HEK293 (cell line): ENCODE measurements around the gene ARMH3.

Source experiments
- CTCF ChIA-PET: fragments of 350-600 bp; formaldehyde crosslinking; extraction: SDS; loops from one replicate; lab custom pipeline; 2021; ENCODE audit warnings: antibody characterized with exemption; lab: Yijun Ruan, JAX
- POLR2A ChIA-PET: fragments of 300-600 bp; formaldehyde crosslinking; extraction: SDS; loops from one replicate; lab custom pipeline; 2020; ENCODE audit warnings: antibody characterized with exemption, inconsistent platforms; lab: Yijun Ruan, JAX
- H3K27ac ChIP-seq: fragments of 200-500 bp; sonication (Bioruptor generic); 2 replicates; pipeline ENCODE4 v1.5.1; 2014; ENCODE audit warnings: low read depth, low read length, control low read depth, inconsistent platforms; ENCODE audit errors: extremely low read depth
- H3K36me3 ChIP-seq, 2 experiments: fragments of 200-500 bp in 1 of 2; sonication (Bioruptor generic) in 1 of 2; 1 replicate in 1 of 2; 2 replicates in 1 of 2; pipeline ENCODE4 v1.5.1; 2014 to 2017; ENCODE audit warnings: inconsistent platforms in 2 of 2, low read length in 2 of 2; ENCODE audit not compliant: control insufficient read depth in 2 of 2, insufficient read depth in 1 of 2
- H3K4me1 ChIP-seq: fragments of 200-500 bp; sonication (Bioruptor generic); 2 replicates; pipeline ENCODE4 v1.5.1; 2014; ENCODE audit warnings: mild to moderate bottlenecking, low read length, inconsistent platforms; ENCODE audit not compliant: control insufficient read depth, insufficient read depth
- H3K4me3 ChIP-seq: 2 replicates; pipeline ENCODE4 v1.5.1; 2011; ENCODE audit warnings: low read depth, mild to moderate bottlenecking, control low read depth, low read length, moderate library complexity
- H3K9me3 ChIP-seq: fragments of 200-500 bp; sonication (Bioruptor generic); 2 replicates; pipeline ENCODE4 v1.5.1; 2014; ENCODE audit warnings: low read depth, low read length, inconsistent platforms; ENCODE audit not compliant: control insufficient read depth, insufficient read depth
- KLF16 ChIP-seq: fragments of 450-650 bp; formaldehyde crosslinking; IDR thresholded peaks from 2 replicates; pipeline ENCODE4 v1.5.1; 2017; ENCODE audit warnings: missing biosample characterization, missing genetic modification characterization
- SP7 ChIP-seq: fragments of 450-650 bp; formaldehyde crosslinking; IDR thresholded peaks from 2 replicates; pipeline ENCODE4 v1.5.1; 2016; ENCODE audit warnings: missing biosample characterization, missing genetic modification characterization
- ZBTB21 ChIP-seq: fragments of 450-650 bp; formaldehyde crosslinking; IDR thresholded peaks from 2 replicates; pipeline ENCODE4 v1.5.1; 2017; ENCODE audit warnings: missing biosample characterization, missing genetic modification characterization
- ZBTB8A ChIP-seq: fragments of 450-650 bp; formaldehyde crosslinking; IDR thresholded peaks from 2 replicates; pipeline ENCODE4 v1.5.1; 2016; ENCODE audit warnings: missing biosample characterization, missing genetic modification characterization
- ZNF121 ChIP-seq: fragments of 450-650 bp; formaldehyde crosslinking; IDR thresholded peaks from 2 replicates; pipeline ENCODE4 v1.5.1; 2016; ENCODE audit warnings: missing biosample characterization, missing genetic modification characterization
- ZNF248 ChIP-seq: fragments of 450-650 bp; formaldehyde crosslinking; IDR thresholded peaks from 2 replicates; pipeline ENCODE4 v1.5.1; 2017; ENCODE audit warnings: missing biosample characterization, missing genetic modification characterization
- ZNF274 ChIP-seq, 2 experiments: fragments of 200-500 bp in 1 of 2; fragments of 450-650 bp in 1 of 2; sonication (Bioruptor generic) in 1 of 2; formaldehyde crosslinking in 1 of 2; IDR thresholded peaks; 2 replicates each; pipeline versions ENCODE4 v1.5.1 to v1.6.1; 2014 to 2016; ENCODE audit warnings: borderline replicate concordance in 1 of 2, inconsistent platforms in 1 of 2, low read length in 1 of 2, missing biosample characterization in 1 of 2, missing genetic modification characterization in 1 of 2
- ZNF302 ChIP-seq: fragments of 450-650 bp; formaldehyde crosslinking; IDR thresholded peaks from 2 replicates; pipeline ENCODE4 v1.5.1; 2016; ENCODE audit warnings: missing biosample characterization, missing genetic modification characterization, low read depth
- ZNF350 ChIP-seq: fragments of 450-650 bp; formaldehyde crosslinking; IDR thresholded peaks from 2 replicates; pipeline ENCODE4 v1.5.0; 2017; ENCODE audit warnings: missing biosample characterization, mild to moderate bottlenecking, missing genetic modification characterization
- ZNF48 ChIP-seq: fragments of 450-650 bp; formaldehyde crosslinking; IDR thresholded peaks from 2 replicates; pipeline ENCODE4 v1.5.1; 2016; ENCODE audit warnings: missing biosample characterization, missing genetic modification characterization
- ZNF558 ChIP-seq: fragments of 450-650 bp; formaldehyde crosslinking; IDR thresholded peaks from 2 replicates; pipeline ENCODE4 v1.5.1; 2016; ENCODE audit warnings: missing biosample characterization, missing genetic modification characterization
- ZNF621 ChIP-seq: fragments of 450-650 bp; formaldehyde crosslinking; IDR thresholded peaks from 2 replicates; pipeline ENCODE4 v1.5.1; 2017; ENCODE audit warnings: missing biosample characterization, missing genetic modification characterization
- ZNF785 ChIP-seq: fragments of 450-650 bp; formaldehyde crosslinking; IDR thresholded peaks from 2 replicates; pipeline ENCODE4 v1.5.1; 2016; ENCODE audit warnings: missing biosample characterization, missing genetic modification characterization
- TF ChIP-seq, protein P1 (sequence below): fragments of 450-650 bp; formaldehyde crosslinking; IDR thresholded peaks from 2 replicates; pipeline ENCODE4 v1.5.1; 2016; ENCODE audit warnings: missing biosample characterization, missing genetic modification characterization
- TF ChIP-seq, protein P2 (sequence below): fragments of 450-650 bp; formaldehyde crosslinking; IDR thresholded peaks from 2 replicates; pipeline ENCODE4 v1.5.1; 2017; ENCODE audit warnings: missing biosample characterization, missing genetic modification characterization
- TF ChIP-seq, protein P3 (sequence below): fragments of 450-650 bp; formaldehyde crosslinking; IDR thresholded peaks from 2 replicates; pipeline ENCODE4 v1.5.1; 2017; ENCODE audit warnings: missing biosample characterization, missing genetic modification characterization
- TF ChIP-seq, protein P4 (sequence below): IDR thresholded peaks from 2 replicates; pipeline ENCODE4 v1.6.1; 2011; ENCODE audit warnings: mild to moderate bottlenecking, low read depth, low read length, borderline replicate concordance

ARMH3 gene

DNA sequence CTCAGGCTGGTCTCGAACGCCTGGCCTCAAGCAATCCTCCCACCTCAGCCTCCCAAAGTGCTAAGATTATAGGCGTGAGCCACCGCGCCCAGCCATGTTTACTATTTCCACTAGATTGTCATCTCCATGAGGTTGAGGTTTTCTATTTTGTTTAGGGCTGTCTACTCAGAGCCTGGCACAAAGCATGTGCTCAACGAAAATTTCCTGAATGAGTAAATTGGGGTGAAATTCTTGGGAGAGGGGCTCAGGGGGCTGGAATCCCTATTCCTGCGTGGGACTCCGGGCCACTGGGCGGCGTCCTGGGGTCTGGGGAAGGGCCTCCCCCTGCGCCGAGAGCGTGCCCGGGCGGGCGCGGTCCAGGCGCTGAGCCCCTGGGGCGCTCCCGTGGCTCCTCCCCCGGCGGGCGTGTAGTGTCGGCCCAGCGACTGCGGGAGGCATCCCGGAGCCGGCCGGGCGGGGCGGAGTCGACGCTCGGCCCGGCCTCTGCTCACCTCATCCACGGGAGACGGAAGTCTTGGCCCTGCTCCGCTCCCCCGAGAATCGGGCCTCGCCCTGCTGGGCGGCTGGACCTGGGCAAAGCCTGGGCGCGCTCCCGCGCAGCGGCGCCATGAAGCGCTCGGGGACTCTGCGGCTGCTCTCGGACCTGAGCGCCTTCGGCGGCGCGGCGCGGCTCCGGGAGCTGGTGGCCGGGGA is 9.0 kb upstream of the ARMH3 start, which contains the start of gene HPS6 (continued):
- TF ChIP-seq ZNF558 (no peak), ZBTB21 (peak; percentile 28; the same call in 1 of the 2 replicates), ZNF121 (no peak)
- TF ChIP-seq, protein P1, sequence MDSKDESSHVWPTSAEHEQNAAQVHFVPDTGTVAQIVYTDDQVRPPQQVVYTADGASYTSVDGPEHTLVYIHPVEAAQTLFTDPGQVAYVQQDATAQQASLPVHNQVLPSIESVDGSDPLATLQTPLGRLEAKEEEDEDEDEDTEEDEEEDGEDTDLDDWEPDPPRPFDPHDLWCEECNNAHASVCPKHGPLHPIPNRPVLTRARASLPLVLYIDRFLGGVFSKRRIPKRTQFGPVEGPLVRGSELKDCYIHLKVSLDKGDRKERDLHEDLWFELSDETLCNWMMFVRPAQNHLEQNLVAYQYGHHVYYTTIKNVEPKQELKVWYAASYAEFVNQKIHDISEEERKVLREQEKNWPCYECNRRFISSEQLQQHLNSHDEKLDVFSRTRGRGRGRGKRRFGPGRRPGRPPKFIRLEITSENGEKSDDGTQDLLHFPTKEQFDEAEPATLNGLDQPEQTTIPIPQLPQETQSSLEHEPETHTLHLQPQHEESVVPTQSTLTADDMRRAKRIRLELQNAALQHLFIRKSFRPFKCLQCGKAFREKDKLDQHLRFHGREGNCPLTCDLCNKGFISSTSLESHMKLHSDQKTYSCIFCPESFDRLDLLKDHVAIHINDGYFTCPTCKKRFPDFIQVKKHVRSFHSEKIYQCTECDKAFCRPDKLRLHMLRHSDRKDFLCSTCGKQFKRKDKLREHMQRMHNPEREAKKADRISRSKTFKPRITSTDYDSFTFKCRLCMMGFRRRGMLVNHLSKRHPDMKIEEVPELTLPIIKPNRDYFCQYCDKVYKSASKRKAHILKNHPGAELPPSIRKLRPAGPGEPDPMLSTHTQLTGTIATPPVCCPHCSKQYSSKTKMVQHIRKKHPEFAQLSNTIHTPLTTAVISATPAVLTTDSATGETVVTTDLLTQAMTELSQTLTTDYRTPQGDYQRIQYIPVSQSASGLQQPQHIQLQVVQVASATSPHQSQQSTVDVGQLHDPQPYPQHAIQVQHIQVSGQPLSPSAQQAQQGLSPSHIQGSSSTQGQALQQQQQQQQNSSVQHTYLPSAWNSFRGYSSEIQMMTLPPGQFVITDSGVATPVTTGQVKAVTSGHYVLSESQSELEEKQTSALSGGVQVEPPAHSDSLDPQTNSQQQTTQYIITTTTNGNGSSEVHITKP (tag by site-specific recombination): peak; percentile 11

DNA sequence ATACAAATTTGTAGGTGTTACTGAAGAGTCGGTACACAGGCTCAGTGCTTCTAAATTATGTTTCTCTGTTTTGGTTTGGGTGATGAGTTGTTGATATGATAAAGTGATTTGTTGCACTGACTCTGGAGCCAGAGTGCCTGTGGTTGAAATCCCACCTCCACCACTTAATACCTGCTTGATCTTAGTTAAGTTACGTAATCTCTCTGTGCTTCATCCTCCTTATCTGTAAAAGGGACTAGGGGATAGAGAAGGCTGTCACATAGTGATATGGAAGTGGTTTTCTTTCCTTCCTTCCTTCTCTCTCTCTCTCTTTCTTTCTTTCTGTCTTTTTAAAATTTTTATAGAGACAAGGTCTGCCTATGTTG is 8.5 kb upstream of the ARMH3 start:
- CTCF ChIA-PET: no interaction called here
- TF ChIP-seq ZNF302 (tag by site-specific recombination) (no peak), ZBTB8A (tag by site-specific recombination) (no peak), SP7 (no peak), KLF16 (tag by site-specific recombination) (no peak), ZNF785 (no peak), ZNF621 (tag by site-specific recombination) (no peak), ZNF274 (IDR thresholded peaks at IDR 0.05; ENCODE audit: low read length) (no peak), ZNF274 (tag by site-specific recombination; IDR thresholded peaks at IDR 0.05; ENCODE audit: borderline replicate concordance) (no peak), ZNF248 (tag by site-specific recombination) (no peak), ZNF48 (tag by site-specific recombination) (no peak), ZNF350 (tag by site-specific recombination) (no peak)
- TF ChIP-seq, protein P2, sequence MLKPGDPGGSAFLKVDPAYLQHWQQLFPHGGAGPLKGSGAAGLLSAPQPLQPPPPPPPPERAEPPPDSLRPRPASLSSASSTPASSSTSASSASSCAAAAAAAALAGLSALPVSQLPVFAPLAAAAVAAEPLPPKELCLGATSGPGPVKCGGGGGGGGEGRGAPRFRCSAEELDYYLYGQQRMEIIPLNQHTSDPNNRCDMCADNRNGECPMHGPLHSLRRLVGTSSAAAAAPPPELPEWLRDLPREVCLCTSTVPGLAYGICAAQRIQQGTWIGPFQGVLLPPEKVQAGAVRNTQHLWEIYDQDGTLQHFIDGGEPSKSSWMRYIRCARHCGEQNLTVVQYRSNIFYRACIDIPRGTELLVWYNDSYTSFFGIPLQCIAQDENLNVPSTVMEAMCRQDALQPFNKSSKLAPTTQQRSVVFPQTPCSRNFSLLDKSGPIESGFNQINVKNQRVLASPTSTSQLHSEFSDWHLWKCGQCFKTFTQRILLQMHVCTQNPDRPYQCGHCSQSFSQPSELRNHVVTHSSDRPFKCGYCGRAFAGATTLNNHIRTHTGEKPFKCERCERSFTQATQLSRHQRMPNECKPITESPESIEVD (tag by site-specific recombination): no peak
- TF ChIP-seq, protein P3, sequence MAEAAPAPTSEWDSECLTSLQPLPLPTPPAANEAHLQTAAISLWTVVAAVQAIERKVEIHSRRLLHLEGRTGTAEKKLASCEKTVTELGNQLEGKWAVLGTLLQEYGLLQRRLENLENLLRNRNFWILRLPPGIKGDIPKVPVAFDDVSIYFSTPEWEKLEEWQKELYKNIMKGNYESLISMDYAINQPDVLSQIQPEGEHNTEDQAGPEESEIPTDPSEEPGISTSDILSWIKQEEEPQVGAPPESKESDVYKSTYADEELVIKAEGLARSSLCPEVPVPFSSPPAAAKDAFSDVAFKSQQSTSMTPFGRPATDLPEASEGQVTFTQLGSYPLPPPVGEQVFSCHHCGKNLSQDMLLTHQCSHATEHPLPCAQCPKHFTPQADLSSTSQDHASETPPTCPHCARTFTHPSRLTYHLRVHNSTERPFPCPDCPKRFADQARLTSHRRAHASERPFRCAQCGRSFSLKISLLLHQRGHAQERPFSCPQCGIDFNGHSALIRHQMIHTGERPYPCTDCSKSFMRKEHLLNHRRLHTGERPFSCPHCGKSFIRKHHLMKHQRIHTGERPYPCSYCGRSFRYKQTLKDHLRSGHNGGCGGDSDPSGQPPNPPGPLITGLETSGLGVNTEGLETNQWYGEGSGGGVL: no peak
- TF ChIP-seq, protein P4, sequence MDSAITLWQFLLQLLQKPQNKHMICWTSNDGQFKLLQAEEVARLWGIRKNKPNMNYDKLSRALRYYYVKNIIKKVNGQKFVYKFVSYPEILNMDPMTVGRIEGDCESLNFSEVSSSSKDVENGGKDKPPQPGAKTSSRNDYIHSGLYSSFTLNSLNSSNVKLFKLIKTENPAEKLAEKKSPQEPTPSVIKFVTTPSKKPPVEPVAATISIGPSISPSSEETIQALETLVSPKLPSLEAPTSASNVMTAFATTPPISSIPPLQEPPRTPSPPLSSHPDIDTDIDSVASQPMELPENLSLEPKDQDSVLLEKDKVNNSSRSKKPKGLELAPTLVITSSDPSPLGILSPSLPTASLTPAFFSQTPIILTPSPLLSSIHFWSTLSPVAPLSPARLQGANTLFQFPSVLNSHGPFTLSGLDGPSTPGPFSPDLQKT: no peak
- H3K4me3 ChIP-seq: no peak overlapping the region

More for the DNA sequence above, 8.5 kb upstream of the ARMH3 start:
- H3K9me3 ChIP-seq: no peaks in the 10 kb centered on the region
- peaks cover 8% of the 10 kb centered on the region for H3K4me1 ChIP-seq
- peak overlapping the region; percentile 94 for H3K27ac ChIP-seq
- POLR2A ChIA-PET: interaction anchor here (2.6 kb wide), 1 partner anchor 9 kb away, joined by 14 read pairs; the partner anchor contains the start of gene ARMH3
- H3K36me3 ChIP-seq: peaks cover 0 to 21% of the 10 kb centered on the region in 2 experiments; a peak in 1 of 3 replicates
